ENCODE results near the gene HSD17B12.

The HSD17B12 gene

GRCh38 chr11:43879789-43880639 is 199.5 kb downstream of the HSD17B12 start:
- DNase-seq = no peak

DNA sequence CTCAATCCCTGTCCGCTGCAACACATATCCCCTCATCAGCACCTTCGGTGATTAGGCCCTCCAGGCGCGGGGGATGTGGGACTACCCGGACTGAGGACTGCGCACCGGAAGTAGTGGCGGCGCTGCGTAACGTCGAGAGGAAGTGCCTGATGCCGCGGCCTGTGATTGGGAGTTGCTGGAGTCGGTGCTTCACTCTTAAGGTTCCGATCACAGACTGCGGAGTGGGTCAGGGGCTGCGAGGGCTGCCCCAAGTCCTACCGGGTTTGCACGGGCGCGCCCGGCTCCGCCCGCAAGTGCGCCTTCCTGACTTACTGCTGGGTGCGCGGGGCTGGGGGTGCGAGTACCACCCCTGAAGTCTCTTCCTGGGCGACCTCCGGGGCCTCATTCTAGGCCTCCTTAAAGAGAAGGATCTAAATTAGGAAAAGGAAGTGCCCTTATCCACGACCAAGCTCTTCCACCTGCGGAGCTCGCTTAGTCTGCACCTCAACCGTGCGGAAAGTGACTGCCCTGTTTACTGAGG is 200.2 kb downstream of the HSD17B12 start, which contains the start of gene ALKBH3:
Gene ALKBH3 (plus strand): TSS at position 192 of the 520 bp plus-strand sequence. CDS start 1,822 bp downstream, outside the sequence.
- peak; percentile 94 for DNase-seq

DNA sequence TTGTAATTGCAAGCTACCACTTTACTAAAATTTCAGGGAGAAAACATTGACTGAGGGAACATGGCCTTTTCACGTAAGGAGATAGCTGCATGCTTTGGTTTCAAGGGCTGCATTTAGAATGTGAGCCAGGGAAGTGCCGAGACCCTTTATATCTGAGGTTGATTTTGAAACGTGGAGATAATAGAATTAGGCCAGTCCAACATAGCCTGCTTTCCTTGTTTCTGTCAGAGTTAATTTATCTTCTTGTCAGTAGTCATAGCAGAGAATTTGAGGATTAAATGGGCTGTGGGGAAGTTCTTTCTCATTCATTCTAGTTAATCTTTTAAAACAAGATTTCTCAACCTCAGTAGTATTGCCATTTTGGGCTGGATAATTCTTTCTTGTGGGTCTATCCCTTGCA is 212.3 kb downstream of the HSD17B12 start:
- no peak for DNase-seq

DNA sequence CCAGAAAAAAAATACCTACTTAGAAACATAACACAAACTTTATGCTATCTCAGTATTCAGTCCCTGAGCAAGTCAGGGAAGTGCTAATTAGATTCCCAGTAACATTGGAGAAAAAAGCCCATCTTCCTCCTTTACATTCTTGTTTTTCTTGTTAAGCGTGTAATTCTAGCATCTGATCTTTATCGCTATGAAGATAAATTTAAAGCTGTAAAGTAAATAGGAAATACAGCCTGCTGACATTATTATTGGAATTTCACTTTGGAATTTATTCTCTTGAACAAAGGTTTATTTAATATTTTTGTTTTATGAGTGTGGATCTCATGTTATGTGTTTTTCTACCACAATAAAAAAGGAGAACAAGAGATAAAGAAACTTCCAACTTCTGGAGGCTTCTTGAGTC is 214.0 kb downstream of the HSD17B12 start:
- no peak for DNase-seq

- no peak for DNase-seq
Observed at GRCh38 chr11:43895601-43896000, 215.1 kb downstream of the HSD17B12 start.

DNA sequence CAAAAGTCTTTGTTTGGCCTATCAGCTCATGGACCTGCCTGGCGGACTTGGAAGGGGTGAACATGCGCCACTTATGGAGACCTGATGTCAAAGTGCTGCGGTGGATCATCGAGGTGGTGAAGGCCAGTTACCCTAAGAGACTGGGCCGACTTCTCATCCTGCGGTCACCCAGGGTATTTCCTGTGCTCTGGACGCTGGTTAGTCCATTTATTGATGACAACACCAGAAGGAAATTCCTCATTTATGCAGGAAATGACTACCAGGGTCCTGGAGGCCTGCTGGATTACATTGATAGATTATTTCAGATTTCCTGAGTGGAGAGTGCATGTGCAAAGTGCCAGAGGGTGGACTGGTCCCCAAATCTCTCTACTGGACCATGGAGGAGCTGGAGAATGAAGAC is 218.0 kb downstream of the HSD17B12 start:
- no peak for DNase-seq

DNA sequence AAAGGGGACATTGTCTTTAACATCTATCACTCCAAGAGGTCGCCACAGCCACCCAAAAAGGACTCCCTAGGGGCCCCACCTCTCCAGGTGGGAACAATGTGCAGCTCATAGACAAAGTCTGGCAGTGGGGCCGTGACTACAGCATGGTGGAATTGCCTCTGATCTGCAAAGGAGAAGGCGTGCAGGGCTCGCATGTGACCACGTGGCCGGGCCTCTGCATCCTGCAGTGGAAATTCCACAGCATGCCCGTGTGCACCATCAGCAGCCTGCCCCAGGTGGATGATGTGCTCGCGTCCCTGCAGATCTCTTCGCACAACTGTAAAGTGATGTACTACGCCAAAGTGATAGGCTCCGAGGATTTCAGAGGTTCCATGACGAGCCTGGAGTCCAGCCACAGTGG is 218.6 kb downstream of the HSD17B12 start:
- DNase-seq = no peak

DNA sequence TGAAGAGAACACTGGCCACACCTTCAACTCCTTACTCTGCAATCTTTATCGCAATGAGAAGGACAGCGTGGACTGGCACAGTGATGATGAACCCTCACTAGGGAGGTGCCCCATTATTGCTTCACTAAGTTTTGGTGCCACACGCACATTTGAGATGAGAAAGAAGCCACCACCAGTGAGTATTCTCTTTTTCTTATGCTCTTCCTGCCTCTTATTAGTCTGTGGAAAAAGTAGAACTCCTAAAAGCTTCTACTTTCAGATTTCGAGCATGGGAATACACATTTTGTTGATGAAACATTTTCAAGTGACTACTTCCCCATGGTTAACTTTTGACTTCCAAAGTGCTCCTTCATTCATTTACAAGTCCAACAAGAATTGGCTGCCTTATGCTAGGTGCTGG is 221.0 kb downstream of the HSD17B12 start:
- no peak for DNase-seq

DNA sequence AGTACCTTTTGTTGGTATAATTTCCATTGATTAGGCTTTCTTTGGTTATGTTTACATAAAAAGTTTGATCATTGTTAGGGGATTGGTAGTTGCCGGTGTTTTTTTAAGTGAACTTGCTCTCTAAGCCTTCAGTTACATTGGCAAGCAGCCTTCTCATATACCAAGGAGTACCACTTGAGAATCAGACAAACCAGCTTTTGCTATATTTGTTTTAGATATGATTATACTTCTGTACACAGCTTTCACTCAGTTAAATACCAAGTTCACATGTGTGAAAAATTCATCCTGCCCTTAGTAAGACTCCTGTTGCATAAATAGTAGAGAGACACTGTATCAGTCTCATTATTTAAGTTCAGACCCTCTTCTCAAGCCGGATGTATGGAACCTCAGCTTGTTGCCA is 222.5 kb downstream of the HSD17B12 start:
- DNase-seq = no peak

DNA sequence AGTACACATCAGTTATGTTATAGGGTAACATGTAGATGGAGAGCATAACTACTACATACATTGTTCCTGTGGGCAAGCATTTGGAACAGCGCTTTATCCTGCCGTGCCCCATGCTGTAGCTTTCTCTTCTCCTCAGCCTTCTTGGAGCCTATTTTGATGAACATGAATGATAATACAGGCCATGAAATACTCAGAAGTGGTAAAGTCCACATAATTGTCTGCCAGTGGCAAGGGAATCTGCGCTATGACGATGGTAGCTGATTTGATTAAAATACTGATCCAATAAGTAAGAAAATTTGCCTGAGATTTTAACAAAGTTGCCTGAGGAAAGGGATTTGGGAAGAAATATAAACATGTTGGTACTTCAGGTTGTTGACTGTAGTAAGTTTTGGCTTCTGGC is 223.4 kb downstream of the HSD17B12 start:
- no peak for DNase-seq

DNA sequence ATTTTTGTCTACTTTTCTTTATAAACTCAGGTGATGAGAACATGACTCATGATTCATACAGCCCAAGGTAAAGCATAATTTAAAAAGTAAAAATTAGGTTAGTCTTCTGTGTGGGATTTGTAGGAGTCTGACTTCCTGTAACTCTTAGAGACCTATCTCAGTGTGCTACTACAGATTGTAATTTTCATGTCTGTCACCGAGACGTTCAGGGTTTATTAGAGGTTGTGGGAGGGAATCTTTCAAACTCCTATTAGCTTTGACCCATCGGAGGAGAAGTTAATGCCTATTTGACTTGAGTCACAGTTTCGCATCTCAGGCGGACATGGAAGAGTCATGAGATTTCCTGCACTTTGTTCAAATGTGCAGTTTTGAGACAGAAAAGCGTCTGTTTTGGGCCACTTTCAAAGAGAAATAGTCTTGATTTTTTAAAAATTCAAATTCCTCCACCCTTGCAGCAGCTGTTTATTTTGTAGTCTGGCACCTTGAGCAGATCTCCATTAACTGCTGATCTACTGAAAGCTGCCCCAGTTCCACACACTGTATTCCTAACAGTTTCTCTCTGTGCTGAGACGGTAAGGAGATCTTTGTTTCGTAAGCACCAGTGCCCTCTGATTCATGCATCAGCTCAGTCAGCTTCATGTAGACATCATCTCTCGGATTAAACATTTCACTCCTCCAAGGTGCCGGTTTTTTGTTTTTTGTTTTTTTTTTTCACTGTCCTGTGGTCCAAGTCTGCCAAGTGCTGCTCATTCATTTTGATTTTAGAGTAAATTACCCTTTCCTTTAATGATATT is 224.4 kb downstream of the HSD17B12 start:
- no peak for DNase-seq

GRCh38 chr11:43905813-43906241 is 225.3 kb downstream of the HSD17B12 start:
- no peak for DNase-seq
